PC-9 (cell line): Measurements from ENCODE around the gene F2RL2.

Experiments used
- EZH2 ChIP-seq: fragments of 200-600 bp; sonication (generic); IDR thresholded peaks from 2 replicates; pipeline ENCODE4 v1.8.0; 2017; ENCODE audit warnings: antibody characterized with exemption, low read depth
- TF ChIP-seq, protein P1 (sequence below): fragments of 200-600 bp; sonication (generic); conservative IDR thresholded peaks from 2 replicates; pipeline ENCODE4 v1.6.1; 2017; ENCODE audit warnings: mixed run types, antibody characterized with exemption, mild to moderate bottlenecking, moderate library complexity

DNA sequence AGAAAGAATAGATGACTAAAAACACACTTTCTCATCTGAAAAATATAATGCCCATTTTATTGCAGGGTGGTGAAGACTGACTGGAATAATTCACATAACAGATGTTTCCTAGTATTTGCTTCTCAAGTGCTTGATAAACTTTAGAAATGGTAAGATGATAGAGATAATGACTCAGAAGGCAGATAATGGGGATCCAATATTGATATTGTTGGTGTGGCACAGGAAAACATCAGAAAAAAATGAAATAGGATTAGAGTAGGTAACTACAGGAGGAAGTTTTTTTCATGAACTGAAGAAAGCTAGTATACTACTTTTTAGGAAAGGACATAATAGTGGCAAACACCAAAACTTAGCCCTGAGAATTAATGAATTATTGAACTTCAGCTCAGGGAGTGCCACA, 20.2 kb upstream of the F2RL2 start:
- TF ChIP-seq, protein P1, sequence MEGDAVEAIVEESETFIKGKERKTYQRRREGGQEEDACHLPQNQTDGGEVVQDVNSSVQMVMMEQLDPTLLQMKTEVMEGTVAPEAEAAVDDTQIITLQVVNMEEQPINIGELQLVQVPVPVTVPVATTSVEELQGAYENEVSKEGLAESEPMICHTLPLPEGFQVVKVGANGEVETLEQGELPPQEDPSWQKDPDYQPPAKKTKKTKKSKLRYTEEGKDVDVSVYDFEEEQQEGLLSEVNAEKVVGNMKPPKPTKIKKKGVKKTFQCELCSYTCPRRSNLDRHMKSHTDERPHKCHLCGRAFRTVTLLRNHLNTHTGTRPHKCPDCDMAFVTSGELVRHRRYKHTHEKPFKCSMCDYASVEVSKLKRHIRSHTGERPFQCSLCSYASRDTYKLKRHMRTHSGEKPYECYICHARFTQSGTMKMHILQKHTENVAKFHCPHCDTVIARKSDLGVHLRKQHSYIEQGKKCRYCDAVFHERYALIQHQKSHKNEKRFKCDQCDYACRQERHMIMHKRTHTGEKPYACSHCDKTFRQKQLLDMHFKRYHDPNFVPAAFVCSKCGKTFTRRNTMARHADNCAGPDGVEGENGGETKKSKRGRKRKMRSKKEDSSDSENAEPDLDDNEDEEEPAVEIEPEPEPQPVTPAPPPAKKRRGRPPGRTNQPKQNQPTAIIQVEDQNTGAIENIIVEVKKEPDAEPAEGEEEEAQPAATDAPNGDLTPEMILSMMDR = no peak
- TF ChIP-seq EZH2 = no peak
